ENCODE data around the gene FDXACB1. TPM values are rescaled to one million over a fixed set of nuclear protein-coding genes. Genes with fewer than 3 reads are reported as not detected.

Gene FDXACB1
- total and polyA plus RNA-seq, 2 of the 4 experiments (the other 2 are of a cell fraction), result 1.7 to 3.0 TPM

DNA sequence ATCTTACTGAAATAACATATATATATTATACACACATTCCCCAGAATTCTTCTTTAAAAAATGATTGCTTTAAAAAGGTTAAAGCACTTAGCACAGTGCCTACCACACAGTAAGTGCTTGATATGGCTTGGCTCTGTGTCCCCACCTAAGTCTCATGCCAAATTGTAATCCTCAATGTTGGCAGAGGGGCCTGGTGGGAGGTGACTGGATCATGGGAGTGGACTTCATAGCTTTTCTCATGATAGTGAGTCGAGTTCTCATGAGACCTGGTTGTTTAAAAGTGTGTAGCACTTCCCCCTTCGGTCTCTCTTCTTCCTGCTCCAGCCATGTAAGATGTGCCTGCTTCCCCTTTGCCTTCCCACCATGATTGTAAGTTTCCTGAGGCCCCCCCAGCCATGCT lies 26.4 kb upstream of the FDXACB1 start:
- H3K4me2 ChIP-seq (ENCODE audit: low read depth, low read length), result no peak overlapping the region
- no peaks in the 10 kb centered on the region for H3K36me3 ChIP-seq (ENCODE audit: control insufficient read depth, insufficient read depth, low read length)
- H3K27ac ChIP-seq (ENCODE audit: insufficient read depth, low read length), result no peak overlapping the region
- no peak overlapping the region for H4K5ac ChIP-seq (ENCODE audit: low read depth, low read length)
- no peak overlapping the region for H2BK15ac ChIP-seq (ENCODE audit: low read depth, low read length)
- H3K4me3 ChIP-seq (ENCODE audit: insufficient read depth, low read depth, low read length), result no peak overlapping the region
- CTCF ChIA-PET, result no interaction called here
- no peak overlapping the region for H2BK20ac ChIP-seq (ENCODE audit: low read depth, low read length)
- no peaks in the 10 kb centered on the region for H4K20me1 ChIP-seq (ENCODE audit: insufficient read depth, low read length)
- no peak overlapping the region for H2AK9ac ChIP-seq (replicated peaks; ENCODE audit: low read depth, low read length, poor library complexity)
- no peak overlapping the region for H2AFZ ChIP-seq (replicated peaks; ENCODE audit: low read length, poor library complexity)
- WGBS, 2 experiments (ENCODE audit: extremely low coverage in 2 of 2, insufficient read length in 1 of 2), result no CpG with 5 or more reads among the region's 2 CpGs
- no peak overlapping the region for H3K9ac ChIP-seq (ENCODE audit: low read depth, low read length)
- no peak overlapping the region for H3K14ac ChIP-seq (replicated peaks; ENCODE audit: low read depth, low read length)
- no peak overlapping the region for H2BK120ac ChIP-seq (ENCODE audit: low read depth, low read length)
- H3K4me1 ChIP-seq (ENCODE audit: control insufficient read depth, insufficient read depth, low read length), result peaks cover 2% of the 10 kb centered on the region; the same call in 1 of the 2 replicates
- TF ChIP-seq MXI1 (IDR thresholded peaks at IDR 0.05; ENCODE audit: borderline replicate concordance, low read depth, low read length) (no peak), CEBPB (IDR thresholded peaks at IDR 0.05; ENCODE audit: low read depth, low read length) (no peak), POLR2A (IDR thresholded peaks at IDR 0.05; ENCODE audit: low read depth, low read length) (no peak)
- intact Hi-C loops (cut with micrococcal nuclease), result no loop called here
- no peak overlapping the region for H3K56ac ChIP-seq (ENCODE audit: extremely low read depth, insufficient read depth, low read length)
- ATAC-seq (ENCODE audit: low read depth) (no peak), DNase-seq (peak; percentile 22)
- no peak overlapping the region for H3K4ac ChIP-seq (ENCODE audit: low read depth, low read length)
- dilution Hi-C loops (cut with HindIII; ENCODE audit: low sequenced_read_pairs, unreplicated experiment), result no loop called here
- no peaks in the 10 kb centered on the region for H3K79me1 ChIP-seq (ENCODE audit: low read depth in 1 of 2, low read length in 2 of 2)
- H3K18ac ChIP-seq (ENCODE audit: low read depth, low read length), result no peak overlapping the region
- no peaks in the 10 kb centered on the region for H3K9me3 ChIP-seq (ENCODE audit: control insufficient read depth, insufficient read depth, low read length)
- no TSS peak for BruUV-seq (replicated peaks)
- in situ Hi-C loops (cut with MboI; ENCODE audit: low sequenced_read_pairs), result no loop called here
- H4K91ac ChIP-seq (ENCODE audit: insufficient read depth, low read depth, low read length), result no peak overlapping the region
- H3K9me1 ChIP-seq (ENCODE audit: insufficient read depth, low read length), result no peaks in the 10 kb centered on the region
- POLR2A ChIA-PET (ENCODE audit: unreplicated experiment), result no interaction called here
- H2BK5ac ChIP-seq (ENCODE audit: low read depth, low read length, poor library complexity, severe bottlenecking), result no peak overlapping the region
- no peak overlapping the region for H4K8ac ChIP-seq (ENCODE audit: low read depth in 2 of 2, low read length in 2 of 2)
- H2AK5ac ChIP-seq (ENCODE audit: low read depth, low read length), result no peak overlapping the region
- no peak overlapping the region for H3K23ac ChIP-seq (ENCODE audit: low read depth, low read length)
- no peaks in the 10 kb centered on the region; the same call in 1 of the 2 replicates for H3K27me3 ChIP-seq (ENCODE audit: control insufficient read depth, insufficient read depth, low read length)
